Activated CD8-positive, alpha-beta memory T cell treated with anti-CD3 and anti-CD28 coated beads, Interleukin-2, amount 50 U/mL, for 24 hours (primary cell): ENCODE data around the gene CCDC88C.

ENCODE experiments used
- DNase-seq: peaks from one replicate; pipeline ENCODE4 v3.0.0-alpha.2; 2020; ENCODE audit errors: extremely low read depth

Gene CCDC88C

DNA sequence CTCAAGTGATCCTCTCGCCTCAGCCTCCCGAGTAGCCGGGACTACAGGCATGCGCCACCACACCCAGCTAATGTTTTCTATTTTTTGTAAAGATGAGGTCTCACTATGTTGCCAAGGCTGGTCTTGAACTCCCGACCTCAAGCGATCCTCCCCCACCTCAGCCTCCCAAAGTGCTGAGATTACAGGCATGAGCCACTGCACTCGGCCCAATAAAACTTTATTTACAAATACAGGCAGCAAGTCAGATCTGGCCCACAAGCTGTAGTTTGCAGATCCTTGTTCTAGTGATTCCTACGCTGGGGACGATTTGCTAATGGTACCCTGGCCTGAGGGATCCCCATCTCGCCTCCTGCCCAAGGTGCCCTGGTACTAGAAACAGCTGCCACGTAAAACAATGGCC is 74.6 kb downstream of the CCDC88C start:
- no peak for DNase-seq

DNA sequence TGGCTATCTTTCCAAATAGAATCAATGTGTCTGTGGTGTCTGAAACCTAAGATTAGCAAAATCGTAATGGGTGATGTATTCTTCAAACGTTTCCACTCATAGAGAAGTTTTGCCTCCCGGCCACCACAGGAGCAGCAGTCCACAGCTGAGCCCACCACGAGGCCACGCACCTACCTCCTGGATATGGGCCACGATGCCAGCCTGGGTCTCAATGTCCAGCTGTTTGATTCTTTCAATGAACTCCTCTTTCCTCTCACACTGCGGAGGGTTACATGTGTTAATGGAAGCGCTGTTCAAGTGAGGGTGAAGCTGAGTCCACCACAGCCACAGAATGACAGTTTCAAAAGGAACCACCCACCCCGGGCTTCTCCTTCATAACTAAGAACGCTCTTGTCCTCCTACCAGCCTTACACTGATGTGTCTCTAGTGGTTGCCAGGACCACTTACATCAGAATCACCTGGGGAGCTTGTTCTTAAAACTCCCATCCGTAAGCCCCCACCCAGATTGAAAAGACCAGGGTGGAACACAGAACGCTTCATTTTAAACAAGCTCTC is 75.3 kb downstream of the CCDC88C start:
- no peak for DNase-seq

DNA sequence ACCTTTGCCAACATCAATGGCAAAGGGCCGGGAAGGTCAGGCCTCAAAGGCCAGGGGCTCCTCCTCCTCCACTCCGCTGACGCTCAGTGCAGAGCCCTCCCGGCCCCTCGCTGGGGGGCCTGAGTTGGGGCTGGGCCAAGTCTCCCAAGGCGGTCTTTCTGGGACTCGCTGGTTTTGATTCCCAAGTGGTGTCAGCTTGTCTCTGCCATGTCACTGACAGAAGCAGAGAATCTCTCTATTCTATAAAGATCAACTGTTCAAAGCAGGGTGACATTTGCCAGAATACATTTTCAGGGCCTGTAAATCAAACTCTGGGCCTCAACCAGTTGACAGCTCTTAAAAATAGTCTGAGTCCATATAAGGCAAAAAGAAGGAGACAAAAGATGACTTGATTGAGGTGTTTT is 75.9 kb downstream of the CCDC88C start:
- no peak for DNase-seq

DNA sequence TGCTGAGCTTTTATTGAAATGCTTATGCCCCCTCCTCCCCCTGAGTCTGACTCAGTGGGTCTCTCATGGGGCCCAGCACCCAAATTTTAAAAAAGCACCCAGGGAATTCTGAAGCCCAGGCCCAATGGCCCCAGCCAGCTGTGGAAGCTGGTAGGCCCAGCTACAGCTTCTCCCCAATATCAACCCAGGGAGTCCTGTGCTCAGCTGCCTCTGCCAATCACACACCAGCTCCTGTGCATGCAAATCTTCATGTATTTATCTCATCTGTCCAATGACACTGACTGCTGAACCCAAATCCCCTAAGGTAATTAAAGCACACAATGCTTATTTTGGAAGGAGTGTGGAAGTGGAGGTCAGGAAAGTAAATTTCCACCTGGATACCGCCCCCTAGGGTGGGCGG is 76.3 kb downstream of the CCDC88C start:
- DNase-seq: no peak

DNA sequence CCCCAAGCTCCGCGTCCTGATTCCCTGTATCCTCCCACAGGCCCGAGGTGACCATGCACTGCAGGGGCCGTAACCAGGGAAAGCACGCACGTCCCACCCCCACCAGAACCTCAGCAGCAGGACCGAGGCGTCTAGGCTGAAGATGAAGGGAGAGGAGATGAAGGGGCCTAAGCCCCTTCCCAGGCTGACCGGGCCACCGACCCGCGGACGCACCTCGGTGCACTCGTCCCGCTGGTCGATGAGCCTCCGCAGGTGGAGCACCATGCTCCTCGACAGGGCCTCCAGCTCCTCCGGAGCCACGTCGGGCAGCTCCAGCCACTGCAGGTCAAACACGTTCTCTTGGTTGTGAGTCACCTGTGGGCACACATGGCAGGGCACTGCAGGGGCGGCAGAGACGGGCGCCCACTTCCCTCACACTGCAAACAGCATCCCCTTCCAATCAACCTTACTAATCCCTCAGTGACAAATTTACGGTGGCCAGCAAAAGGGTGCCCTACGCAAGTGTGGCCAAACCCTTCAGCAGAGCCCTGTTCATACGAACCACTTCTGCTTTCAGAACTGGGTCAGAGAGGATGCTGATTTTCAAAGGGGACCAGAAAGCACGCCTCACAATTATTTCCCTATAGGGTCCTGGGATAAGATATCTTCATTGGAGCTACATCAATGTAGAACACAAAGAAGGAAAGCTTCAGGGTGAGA is 77.8 kb downstream of the CCDC88C start:
- no peak for DNase-seq

DNA sequence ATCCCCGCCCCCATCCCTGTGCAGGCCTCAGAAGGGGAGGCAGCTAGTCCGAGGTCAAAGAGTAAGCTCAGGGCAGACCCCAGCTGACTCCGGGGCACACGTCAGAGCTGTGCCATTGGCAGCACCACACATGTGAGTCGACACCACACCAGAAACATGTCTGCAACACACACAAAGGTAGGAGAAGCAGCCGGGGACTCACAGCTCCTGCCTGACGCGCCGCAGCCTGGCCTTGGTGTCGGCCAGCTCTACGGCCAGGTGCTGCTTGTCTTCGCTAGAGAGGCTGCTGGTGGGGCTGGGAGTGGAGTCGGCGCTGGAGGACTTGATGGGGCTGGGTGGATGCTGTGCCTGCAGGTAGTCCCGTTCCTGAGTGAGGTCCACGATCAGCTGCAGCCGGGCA is 78.5 kb downstream of the CCDC88C start:
- no peak for DNase-seq

DNA sequence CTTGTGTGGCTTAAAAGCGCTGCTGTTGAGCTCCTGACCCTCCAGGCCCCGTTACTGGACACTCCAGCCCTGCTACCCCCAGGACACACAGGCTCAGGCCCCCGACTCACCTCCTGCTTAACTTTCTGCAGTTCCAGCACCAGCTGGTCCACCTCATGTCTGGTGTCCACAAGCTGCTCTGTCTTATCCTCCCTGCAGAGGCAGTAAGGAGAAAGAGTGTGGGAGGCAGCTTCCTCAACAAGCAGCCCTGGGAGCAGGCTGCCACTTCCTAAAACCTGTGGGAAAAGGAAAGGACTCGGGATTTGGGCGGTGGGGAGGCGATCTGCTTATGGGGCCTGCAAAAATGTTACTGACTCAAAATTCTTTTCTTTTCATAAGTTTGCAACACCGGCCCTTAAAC is 79.2 kb downstream of the CCDC88C start:
- DNase-seq: no peak

DNA sequence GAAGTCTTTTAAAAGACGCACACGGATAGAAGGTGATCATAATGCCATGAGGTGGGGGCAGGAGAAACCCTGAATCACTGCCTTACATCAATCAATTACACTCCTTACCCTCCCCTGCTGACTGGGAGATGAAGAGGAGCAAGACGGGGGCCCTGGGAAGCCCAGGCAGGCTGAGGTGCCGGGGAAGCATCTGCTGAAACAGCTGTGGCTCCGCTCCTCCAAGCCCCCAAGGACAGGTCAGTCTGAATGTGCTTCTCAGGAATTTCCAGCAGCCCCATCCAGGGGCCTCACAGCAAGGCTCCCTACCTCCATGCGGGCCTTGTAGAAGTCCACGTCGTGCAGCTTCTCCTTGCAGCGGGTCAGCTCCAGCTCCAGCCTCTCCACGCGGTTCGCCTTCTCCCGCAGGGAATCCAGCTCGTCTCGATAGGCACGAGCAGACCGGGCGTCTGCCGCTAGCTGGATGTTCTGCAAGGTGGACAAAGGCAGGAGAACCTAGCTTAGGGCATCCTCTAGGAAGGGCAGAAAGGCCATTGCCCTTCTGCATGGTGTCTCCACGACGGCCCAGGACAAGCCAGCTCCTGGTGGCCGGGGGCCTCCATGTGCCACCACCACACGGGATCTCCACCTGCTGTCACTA is 79.8 kb downstream of the CCDC88C start:
- no peak for DNase-seq

DNA sequence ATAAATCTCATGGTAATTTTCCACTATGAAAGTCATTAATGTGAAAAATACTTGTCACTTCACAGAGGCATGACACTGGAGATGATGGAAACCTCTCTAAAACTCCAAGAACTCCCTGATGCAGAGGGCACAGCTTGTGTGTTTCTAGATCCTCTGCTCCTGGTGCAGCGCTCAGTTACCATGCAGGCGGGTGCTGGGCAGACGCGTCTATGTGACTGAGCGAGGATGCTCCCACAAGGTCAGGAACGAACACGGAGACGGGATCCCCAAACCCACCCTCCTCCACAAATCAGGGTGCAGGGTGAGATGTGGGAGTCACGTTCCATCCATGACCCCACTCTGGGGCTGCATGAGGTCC is 81.5 kb downstream of the CCDC88C start:
- DNase-seq: no peak

DNA sequence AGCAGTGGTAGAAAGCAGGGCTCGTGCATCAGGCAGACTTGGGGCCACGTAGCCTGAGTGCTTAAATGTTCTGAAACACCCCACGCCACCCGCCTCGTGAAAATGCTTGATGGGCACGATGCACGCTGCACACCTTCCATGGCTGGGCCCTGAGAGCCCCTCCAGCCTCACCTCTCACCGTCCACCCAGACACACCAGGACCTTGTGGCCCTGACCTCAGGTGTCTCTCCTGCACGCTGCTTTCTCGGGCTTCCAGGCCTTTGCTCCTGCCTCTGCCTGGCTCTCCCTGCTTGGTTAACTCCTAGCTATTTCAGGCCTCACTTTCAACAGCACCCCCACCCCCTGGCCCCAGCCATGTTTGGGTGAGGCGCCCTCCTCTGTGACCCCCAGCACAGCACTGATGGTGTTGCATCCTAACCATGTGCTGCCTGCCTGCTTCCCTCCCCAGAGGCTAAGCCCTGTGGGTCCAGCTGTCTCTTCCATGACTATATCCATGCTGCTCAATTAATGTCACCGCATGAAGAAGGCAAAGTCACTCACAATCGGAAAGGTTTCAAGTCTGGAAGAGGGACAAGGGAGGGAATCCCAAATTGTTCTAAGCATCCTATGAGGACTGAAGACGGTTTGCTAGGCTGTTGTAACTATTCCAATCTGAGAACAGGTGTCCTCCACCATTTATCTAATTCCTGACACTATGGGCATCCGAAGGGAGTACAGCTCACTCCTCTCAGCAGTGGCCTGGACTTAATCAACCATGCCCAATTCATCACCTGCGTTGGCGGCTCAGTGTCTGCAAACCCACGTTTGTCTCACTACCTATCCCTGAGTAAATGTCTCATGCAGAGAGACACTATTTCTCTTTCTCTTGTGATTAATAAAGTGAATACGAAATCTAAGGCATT is 82.2 kb downstream of the CCDC88C start:
- no peak for DNase-seq

DNA sequence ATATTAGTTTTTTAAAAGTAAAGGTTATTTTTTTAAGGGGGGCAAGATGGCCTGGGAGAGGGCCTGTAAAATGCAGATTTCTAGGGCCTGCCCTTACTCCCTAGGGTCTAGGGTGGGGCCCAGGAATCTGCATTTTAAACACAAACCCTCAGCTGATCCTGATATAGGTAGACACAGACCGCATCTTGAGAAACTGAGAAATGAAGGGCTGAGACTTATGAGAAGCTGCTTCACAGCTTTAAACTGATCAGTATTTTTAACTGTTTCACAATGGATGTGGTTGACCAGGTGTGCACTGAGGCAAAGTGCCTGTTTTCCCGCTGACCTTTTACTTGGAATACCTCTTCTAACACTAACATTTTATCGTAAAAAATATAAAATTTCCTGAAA is 84.0 kb downstream of the CCDC88C start:
- DNase-seq: no peak

DNA sequence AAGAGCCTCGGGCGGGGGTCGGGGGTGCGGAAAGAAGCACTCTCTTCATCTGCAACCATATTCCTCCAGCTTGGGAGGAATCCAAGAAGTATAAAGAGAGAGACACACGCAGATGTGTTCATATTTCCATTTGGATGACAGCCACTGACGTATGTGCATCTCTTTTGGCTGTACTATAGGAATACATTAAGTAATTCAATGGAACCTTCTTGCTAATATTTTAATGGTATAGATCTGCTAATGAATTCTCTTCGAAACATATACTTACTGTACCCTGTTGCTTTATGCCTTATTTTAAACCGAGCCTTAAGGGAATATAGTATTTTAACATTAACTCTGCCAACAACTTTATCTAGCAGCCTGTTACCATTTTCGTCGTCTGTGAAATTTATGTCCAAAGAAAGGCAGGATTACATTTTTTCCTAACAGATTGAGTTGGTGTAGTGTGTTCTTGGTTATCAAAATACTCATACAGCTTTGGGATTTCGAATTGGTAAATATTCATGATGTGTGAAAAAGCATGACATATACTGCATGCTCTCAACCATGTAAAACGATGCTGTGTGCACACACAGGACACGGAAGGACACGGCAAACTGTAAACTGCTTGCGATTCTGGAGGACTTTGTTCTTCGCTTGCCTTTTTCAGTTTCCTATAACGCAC is 84.5 kb downstream of the CCDC88C start:
- no peak for DNase-seq

DNA sequence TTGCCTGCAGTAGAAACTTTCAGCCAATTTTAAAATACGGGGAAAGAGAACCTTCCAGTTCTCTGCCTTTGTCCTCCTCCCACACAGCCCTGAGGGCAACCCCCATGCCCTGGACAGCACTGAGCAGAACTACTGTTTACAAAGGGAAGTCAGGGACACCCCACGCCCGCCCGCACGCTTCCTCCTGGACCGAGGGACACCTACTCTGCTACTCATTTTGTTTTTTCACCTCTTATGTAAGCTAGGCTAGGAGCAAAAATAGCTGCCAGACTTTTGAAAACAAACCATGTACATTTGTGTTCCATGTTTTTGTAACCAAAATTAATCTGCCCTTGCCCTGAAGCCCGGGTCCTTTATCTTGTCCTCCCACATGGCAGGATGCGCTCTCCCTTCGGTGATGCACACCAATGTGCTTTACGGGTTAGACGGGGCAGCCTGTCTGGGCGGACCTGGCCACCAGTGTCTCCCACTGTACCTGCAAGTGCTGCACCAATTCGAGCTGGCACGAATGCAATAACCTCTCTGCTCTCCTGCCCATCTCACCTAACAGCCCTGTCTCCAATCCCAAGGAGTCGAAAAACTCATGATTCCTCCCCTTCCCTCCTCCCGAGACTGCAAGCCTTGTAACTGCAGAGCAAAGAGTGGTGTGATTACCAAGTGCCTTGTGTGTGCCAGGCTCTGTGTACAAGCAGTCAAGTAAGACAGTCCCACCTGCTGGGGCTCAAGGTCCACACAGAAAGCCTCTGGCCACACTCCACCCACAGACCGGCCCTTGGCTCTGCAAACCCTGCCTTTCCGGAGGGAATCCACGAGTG is 85.2 kb downstream of the CCDC88C start:
- no peak for DNase-seq

DNA sequence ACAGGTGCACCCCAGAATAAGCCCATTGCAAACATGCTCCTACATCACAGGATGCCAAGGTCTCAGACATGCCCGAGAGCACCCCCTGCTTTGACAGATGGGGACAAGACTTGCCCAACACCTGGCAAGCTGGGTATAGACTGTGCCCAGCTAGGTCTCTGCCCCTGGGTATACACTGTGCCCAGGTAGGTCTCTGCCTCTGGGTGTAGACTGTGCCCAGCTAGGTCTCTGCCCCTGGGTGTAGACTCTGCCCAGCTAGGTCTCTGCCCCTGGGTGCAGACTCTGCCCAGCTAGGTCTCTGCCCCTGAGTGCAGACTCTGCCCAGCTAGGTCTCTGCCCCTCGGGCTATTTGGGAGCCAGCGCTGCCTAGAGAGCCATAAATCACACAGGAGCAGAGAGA is 85.9 kb downstream of the CCDC88C start:
- DNase-seq: no peak

DNA sequence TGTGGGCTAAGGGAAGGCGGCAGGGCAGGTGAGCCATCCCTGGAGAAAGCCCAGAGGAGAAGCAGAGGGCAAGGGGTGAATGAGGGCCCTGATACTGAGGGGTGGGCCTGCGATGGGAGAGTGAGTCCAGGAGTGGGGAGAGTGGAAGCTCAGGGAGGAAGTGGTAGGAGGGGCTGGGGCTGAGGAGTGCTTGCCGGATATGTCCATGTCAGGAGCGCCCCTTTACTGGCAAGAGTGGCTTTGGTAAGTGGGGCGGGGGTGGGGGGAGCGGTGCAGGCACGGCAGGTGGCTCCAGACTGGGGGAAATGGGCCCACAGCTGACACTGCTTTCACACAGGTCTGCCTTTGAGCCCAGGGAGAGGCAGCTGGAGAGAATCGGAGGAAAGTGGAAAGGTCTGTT is 86.8 kb downstream of the CCDC88C start:
- DNase-seq: no peak

DNA sequence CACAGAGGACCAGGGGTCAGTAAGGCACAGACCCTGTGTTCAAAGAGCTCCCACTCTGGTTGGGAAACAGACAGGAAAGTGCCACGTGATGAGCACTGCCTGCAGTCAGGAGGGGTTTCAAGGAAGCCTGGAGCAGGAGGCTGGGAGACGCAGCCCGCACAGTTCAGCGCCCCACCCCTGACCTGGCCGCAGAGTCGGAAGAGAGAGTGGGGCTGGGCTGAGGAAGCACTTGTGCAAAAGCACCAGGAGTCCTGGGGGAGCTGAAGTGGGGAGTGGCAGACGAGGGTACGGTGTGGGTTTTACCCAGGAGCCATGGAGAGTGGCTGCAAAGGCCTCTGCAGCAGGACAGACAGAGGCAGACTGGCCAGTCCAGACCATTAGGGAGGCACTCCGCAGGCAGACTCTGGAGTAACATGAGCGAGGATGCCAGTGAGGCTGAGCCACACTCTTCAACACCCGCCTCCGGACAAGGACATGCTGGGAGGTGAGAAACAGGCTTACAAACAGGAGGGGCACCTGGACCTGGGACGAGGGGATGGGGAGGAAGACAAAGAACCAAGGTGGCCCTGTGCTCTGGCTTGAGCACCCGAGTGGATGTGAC is 87.4 kb downstream of the CCDC88C start:
- DNase-seq: no peak

DNA sequence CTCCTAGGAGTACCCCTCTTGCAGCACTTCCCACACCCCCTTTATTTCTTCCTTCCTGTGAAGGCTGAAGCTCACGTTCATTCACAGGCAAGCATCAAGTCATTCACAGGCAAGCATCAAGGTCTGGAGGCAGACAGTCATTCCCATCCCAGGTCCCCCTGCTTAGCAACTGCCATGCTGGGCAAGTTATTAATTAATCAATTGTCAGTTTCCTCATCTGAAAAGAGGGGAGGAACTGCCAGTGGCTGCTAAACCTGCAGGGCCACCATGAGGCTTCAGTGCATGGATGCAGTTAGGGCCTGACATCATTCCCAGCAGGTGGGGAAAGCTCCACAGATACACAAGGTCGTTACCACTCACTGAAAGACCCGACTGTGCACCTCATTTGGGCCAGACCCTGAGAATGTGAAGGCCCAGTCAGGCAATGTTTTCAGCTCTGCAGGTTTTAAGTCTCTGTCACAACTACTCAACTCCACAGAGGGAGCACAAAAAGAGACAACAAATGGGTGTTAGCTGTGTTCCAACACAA is 88.1 kb downstream of the CCDC88C start:
- no peak for DNase-seq

DNA sequence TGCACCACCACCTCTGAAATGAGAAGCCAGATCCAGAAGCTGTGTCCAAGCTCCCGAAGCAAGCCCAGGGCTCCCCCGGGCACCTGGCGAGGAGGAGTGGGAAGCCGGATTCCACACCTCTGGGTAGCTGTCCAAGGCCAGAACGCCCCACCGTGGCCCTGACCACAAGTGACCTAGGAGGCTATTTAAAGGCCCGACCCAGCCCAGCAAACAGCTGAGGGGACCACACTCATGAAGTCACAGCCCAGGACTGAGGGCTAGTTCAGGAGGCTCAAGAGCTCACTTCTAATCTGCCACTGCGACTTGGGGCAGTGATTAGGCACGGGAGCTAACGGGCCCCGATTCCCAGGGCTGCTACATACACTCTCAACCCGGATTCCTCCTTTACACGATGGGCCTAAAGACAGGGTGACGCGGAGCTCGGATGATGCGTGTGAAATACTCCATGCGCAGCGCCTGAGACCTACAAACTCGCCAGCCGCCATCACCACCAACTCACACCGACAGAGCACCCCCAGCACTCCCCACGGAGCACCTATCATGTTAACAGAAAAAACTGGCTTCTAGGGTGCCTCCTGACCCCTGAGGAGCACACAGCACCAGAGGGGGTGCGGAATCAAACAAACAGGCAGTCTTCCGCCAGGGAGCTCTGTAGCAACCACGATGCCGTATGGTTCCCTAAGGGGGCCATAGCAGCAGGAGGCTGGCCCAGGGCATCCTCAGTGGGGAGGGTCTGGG is 89.1 kb downstream of the CCDC88C start:
- no peak for DNase-seq

DNA sequence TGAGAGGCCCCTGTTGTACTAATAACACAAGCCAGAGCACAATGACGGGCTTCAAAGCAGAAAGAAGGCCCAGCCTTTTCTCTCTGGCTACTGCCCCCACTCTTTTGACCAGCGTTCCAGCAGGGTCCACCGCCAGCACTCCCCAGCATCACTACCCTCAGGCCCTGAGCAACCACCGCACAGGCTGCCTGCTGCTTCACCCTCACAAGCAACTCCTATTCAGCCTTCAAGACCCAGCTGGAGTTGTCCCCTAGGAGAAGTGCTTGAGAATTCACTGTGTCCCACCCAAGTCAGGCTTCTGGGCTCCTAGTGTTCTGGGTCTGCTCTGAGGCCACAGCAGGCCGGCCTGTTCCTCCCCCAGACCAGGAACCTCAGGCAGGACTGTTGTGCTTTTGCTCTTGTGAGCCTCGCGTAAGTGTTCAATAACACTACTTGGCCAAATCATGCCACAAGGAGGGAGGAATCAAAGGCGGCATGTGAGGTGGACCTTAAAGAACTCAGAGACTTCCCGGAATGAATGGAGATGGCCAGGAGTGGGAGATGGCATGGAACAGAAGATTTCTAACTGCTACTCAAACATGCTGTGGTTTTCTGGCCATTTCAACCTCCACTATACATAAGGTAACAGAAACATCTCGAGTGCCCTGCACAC is 89.8 kb downstream of the CCDC88C start:
- DNase-seq: no peak
